Bone marrow (tissue), 2 donors: ENCODE results near the gene LDLRAP1.
"Not testable (repeated sequence)": the region's sequence is repeated elsewhere in the genome, so short reads cannot be mapped to it uniquely, and the experiment has no call there.

Experiments
- DNase-seq, 2 donors: peaks; one replicate each; lab custom pipeline; 2025; lab: John Stamatoyannopoulos, UW

The LDLRAP1 gene

DNA sequence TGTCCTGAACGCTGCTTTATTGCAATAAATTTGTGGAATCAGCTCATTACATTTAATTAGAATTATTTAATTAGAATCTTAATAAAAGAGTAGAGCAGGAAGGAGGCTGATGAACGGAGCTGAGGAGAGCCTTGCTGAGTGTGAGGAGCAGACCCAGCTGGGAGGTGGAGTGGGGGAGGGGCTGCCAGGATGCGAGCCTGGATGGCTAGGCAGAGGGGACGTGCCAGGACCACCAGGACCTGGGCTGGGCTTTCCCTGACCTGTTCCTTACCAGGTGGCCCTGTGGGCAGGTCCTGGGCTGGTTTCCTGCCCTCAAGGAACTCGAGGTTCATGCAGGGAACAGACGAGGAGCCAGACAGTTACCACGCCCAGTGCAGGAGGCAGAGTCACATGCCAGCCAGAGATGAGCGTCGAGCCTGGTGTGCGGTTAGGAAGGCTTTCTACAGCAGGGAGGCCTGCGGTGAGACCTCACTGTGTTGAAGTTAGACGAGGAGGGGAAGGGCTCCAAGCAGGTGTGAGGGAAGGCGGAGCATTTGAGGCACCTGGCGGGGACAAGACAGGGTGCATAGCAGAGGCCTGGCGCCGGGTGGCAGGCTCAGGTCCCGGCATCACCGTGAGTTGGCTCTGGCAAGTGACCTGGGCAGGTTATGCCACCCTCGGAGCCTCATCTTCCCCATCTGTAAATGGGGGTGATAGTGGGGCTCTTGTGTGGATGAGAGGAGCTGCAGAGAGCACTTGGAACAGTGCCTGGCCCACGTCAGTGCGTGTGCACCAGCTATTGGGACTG, 33.9 kb downstream of the LDLRAP1 start:
- DNase-seq = no peak

DNA sequence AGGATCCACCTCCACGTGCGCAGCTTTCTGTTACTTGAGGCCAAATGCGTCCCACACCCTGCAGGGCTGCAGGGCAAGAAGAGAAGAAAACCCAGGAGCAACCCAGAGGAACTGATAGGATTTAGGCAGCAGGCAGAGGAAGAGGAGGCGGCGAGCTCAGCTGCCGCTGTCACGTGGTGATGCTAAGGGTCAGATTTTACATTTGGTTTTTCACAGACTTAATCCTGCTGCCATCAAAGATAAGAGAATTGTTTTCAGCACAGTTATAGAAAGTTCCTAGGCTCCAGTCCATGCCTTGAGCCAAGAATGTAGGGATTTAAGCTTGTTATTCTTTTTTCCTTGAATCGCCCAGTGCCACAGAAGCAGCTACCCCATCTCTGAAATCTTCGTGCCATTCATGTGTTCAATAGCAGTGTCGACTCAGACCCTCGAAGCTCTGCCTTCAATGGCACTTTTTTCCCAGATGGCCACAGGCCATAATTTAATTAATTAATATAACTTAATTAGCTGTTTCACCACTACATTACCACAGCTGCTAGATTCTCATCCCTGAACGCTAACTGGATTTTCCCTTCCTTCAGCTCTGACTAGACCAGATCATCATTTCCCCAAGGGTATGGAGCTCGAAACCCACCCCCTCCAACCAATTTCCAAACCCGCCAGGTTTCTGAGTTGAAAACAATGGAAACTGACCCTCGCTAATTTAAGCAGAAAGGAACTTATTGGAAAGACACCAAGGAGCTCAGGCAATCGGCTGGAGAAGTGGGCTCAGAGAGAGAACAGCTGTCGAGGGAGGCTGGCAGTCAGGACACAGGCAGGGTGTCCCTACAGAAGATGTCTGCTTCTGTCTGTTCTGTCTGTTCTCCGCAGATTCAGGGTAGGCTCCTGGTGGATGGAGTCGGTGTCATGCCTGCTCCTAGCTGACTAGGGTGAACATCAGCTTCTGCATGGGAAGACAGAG, 36.2 kb downstream of the LDLRAP1 start:
- DNase-seq = no peak

DNA sequence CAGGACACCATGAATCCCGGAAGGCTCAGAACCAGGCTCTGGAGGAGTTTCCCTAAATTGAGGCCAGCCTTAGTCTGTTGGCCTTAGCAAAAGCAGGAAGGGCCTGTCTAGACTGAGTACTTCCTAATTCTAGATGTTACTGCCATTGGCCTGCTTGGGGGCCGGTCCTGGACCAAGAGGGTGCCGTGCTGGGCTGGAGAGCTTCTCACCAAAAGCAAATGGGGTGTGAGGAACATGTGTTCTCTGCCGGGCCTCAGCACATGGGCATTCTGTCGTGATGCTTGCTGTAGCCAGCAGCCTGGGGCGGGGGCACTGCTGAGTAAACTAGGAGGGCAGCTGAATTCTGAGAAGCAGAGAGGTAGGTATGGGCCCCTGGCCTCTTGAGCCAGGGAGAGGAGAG, 37.5 kb downstream of the LDLRAP1 start:
- DNase-seq = no peak

DNA sequence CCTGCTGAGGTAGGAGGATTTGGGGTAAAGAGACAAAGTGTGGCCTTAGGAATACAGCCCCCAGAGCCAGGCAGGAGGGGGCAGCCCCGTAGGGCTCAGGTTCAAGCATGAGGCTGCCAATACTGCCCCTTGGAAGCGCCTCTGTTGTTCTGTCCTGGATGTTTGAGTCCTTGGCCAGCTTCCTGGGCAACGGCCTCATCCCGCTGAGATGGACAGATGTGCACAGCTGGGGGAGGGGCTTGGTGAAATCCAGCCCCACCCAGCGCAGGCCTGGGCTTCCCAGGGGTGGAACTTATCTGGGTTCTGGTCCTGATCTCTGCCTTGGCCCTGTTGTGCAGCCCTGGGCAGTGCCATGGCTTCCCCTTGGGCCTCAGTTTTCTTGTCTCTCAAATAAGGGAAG, 38.4 kb downstream of the LDLRAP1 start:
- no peak for DNase-seq

DNA sequence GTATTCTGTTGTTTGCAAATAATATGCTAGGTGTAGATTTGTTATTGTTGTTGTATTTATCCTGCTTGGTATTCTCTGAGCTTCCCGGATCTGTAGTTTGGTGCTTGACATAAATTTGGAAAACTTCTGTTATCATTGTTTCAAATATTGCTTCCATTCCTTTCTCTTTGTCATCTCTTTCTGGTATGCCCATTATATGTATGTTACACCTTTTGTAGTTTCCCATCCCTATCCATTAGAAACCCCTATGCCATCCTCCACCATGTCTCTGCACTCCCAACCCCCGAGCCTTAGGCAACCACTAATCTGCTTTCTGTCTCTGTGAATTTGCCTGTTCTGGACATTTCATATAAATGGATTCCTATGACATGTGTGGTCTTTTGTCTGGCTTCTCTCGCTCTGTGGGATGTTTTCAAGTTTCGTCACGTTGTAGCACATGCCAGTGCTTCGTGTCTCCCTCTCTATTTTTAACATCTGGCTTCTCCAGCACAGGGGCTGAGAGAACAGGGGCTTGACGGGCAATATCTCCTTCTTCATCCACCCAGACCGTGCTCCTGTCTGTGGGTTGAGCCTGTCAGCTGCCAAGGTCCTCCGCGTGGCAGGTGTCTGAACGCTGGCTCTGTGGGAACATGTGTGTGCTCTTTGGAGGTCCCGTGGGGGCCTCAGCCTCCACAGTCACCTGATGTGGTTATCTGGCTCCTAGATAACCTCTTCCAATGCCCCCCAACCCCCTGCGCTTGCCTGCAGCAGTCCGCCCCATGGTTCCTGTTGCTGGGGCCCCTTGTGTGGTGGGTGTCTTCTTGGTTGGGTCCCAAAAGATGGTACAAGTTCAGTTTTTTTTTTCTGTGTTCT, 40.3 kb downstream of the LDLRAP1 start:
- DNase-seq = no peak

DNA sequence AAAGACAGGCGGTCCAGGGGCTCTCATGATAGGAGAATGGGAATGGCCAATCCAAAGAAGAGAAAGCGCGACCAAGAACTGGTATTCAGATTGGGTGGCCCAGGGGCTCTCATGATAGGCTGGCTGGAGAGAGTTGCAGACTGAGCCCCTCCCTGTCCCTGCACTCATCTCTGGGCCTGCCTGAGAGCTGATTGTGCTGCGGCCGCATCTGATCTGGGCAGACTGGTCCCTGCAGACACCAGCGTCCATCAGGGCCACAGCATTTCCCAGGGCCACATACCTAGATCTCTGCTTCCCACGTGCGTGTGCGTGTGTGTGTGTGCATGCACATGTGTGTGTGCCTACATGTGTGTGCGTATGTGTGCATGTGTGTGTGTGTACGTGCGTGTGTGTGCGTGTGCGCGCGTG, 42.8 kb downstream of the LDLRAP1 start:
- no peak for DNase-seq

DNA sequence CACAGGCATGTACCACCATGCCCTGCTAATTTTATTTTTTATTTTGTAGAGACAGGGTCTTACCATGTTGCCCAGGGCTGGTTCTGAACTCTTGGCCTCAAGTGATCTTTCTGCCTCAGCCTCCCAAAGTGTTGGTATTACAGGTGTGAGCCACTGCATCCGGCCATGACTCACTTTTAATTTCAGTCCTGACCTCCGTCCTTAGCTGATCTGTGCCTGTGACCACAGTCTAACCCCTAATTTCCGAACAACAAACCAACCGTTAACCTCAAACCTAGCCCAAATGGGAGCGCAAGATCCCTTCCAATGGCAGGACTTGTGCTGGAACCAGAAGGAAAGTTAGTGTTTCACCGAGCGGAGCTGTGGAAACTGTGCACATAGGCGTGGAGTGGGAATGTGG, 43.9 kb downstream of the LDLRAP1 start:
- DNase-seq = no peak

DNA sequence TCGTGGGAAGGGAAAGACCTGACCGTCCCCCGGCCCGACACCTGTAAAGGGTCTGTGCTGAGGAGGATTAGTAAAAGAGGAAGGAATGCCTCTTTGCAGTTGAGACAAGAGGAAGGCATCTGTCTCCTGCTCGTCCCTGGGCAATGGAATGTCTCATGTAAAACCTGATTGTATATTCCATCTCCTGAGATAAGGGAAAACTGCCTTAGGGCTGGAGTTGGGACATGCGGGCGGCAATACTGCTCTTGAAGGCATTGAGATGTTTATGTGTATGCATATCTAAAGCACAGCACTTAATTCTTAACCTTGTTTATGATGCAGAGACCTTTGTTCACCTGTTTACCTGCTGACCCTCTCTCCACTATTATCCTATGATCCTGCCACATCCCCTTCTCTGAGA, 44.8 kb downstream of the LDLRAP1 start:
- DNase-seq = not testable (repeated sequence)

DNA sequence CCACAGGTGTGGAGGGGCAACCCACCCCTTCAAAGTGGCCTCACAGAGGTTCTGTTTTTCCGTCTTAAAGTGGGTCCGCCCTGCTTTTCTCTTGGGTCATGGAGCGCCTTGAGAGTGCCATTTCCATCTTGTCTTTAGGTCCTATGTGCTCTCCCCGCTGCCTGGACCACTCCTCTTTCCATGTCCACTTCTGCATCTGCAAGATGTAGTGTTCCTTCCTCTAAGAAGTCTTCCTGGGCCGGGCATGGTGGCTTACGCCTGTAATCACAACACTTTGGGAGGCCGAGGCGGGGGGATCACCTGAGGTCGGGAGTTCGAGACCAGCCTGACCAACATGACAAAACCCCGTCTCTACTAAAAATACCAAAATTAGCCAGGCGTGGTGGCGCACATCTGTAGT, 45.4 kb downstream of the LDLRAP1 start:
- not testable (repeated sequence) for DNase-seq

DNA sequence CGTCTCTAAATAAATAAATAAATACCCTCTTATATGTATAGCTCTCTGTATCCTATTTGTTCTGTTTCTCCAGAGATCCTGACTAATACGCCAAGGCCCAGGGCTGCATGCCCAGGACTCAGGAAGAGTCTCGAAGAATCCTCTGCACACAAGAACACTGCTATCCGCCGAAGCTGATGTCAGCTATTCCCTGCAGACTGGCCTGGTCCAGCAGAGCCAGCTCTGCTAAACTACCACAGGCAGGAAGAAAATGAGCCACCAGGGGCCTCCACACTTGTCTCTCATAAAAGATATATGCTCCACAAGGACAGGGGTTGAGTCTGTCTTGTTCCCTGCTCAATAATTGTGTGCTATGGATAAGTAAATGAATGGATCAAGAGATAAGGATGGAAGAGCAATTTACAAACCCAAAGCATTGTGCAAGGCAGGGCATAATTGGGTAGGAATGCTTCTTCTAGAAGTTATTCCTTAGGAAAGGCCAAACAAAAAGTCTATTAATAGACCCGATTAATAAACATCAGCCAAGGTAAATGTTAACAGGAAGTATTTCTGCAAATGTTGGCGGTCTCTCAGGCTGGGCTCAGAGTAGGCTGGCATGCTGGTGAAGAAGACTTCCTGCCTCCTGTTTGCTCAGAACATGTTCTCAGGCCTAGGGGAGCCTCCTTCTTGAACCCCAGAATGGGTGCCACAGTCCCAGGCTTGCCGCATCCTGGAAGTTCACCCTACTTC, 46.9 kb downstream of the LDLRAP1 start:
- DNase-seq = no peak

DNA sequence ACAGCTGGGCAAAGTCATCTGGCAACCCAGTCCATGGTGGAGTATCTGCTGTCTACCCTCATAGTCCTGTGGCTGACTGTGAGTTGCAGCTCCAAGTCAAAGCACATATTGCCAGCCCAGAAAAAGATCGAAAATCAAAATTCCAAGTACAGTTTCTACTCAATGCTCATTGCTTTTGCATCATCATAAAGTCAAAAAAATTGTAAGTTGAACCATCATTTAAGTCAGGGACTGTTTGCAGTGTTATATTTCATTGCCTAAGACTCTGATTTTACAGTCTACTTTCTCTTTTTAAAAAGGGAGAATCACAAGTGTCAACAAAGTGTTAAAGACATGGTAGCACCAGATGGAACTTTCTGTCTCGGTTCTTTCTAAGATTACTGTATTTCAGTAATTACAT, 50.5 kb downstream of the LDLRAP1 start:
- no peak for DNase-seq

DNA sequence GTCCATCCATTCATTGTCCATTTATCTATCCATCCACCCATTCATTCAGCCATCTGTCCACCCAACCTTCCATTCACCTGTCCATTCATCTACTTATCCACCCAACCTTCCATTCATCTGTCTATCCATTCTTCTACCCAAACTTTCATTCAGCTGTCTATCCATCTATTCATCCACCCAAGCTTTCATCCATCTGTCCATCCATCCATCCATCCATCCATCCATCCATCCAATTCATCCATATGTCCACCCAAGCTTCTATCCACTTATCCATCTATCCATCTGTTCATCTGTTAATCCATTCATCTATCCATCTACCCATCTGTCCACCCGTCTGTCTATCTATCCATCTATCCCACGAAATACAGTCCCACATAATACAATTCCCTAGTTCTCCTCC, 51.6 kb downstream of the LDLRAP1 start:
- no peak for DNase-seq

DNA sequence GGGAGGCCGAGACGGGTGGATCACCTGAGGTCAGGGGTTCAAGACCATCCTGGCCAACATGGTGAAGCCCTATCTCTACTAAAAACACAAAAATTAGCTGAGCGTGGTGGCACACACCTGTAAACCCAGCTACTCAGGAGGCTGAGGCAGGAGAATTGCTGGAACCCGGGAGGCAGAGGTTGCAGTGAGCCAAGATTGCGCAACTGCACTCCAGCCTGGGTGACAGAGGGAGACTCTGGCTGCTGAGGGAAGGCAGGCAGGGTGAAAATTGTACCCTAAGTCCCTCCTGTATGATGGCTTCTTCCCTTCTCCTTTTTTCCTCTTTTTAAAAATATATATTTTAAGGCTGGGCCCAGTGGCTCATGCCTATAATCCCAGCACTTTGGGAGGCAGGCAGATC, 53.2 kb downstream of the LDLRAP1 start:
- DNase-seq = not testable (repeated sequence)

DNA sequence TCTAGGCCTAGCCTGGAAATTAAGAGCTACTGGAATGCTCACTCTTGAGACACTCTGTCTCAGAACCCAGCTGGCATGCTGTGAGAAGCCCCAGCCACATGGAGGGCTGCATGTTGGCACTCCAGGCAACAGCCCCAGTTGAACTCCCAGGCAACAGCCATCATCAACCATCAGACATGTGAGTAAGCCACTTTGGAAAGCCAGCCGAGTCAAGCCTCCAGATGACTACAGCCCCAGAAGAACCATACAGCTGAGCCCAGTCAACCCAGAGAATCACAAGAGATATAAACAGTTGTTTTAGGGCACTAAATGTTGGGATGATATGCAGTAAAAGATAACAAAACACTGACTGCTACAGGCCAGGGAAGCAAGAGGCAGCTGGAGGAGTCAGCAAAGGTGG, 55.5 kb downstream of the LDLRAP1 start:
- no peak for DNase-seq

DNA sequence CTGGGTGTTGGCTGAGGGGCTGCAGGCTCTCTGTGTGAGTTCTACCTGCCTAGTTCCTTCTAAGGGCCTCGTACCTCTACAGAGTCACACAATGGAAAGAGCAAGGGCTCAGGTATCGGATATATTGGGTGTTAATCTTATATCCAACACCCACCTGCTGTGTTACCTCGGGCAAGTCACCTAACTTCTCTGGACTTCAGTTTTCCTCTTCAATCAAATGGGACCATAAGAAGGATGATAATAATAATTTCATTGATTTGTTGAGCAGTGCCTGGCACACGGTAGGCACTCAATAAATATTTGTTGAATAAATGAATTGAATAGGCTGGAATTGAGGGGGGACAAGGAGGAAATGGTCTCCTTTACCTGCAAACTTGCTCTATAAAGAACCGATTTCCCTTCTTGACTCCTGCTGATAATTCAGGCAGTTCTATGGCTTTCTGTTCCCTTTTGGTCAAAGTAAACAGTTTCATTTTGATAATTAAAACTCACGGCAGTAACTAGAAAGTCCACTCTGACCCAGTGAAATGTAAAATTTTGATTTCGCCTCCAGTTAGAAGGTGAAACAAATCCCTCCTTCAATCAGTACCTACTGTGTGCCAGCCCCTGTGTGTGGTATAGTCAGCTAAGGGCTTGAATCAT, 56.7 kb downstream of the LDLRAP1 start:
- no peak for DNase-seq

DNA sequence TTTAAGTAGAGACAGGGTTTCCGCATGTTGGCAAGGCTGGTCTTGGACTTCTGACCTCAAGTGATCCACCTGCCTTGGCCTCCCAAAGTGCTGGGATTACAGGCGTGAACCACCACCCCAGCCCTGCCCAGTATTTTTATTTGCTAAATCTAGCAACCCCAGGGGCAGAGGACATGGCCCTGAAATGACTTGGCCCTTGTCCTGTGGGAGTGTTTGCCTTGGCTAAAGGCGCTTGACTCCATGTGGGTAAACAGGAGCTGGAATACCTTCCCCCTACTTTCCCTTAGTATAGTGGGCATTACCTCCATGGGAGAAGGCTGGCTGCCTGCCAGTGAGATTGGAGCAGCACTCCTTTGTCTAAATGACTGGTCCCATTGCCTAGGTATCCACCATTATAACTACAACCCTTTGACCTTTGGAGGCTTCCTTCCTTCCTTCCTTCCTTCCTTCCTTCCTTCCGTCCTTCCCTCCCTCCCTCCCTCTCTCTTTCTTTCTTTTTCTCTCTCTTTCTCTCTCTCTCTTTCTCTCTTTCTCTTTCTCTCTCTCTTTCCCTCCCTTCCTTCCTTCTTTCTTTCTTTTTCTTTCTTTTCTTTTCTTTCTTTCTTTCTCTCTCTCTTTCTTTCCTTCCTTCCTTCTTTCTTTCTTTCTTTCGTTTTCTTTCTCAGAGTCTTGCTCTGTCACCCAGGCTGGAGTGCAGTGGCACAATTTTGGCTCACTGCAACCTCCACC, 57.7 kb downstream of the LDLRAP1 start:
- not testable (repeated sequence) for DNase-seq

DNA sequence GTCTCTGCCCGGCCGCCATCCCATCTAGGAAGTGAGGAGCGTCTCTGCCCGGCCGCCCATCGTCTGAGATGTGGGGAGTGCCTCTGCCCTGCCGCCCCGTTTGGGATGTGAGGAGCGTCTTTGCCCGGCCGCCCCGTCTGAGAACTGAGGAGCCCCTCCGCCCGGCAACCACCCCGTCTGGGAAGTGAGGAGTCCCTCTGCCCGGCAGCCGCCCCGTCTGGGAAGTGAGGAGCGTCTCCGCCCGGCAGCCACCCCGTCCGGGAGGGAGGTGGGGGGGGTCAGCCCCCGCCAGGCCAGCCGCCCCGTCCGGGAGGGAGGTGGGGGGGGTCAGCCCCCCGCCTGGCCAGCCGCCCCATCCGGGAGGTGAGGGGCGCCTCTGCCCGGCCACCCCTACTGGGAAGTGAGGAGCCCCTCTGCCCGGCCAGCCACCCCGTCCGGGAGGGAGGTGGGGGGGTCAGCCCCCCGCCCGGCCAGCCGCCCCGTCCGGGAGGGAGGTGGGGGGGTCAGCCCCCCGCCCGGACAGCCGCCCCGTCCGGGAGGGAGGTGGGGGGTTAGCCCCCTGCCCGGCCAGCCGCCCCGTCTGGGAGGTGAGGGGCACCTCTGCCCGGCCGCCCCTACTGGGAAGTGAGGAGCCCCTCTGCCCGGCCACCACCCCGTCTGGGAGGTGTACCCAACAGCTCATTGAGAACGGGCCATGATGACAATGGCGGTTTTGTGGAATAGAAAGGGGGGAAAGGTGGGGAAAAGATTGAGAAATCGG, 60.6 kb downstream of the LDLRAP1 start:
- not testable (repeated sequence) for DNase-seq

DNA sequence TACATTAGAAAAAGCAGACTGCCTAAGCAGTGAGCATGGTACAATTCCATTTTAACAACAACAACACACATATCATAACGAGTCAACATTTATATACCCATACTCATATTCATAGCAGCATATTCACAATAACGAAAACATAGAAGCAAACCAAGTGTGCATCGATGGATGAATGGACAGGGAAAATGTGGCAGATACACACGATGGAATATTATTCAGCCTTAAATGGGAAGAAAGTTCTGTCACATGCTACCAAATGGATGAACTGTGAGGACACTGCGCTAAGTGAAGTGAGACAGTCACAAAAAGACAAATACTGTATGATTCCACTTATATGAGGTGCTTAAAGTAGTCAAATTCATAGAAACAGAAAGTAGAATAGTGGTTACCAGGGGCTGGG, 63.7 kb downstream of the LDLRAP1 start:
- DNase-seq = no peak

DNA sequence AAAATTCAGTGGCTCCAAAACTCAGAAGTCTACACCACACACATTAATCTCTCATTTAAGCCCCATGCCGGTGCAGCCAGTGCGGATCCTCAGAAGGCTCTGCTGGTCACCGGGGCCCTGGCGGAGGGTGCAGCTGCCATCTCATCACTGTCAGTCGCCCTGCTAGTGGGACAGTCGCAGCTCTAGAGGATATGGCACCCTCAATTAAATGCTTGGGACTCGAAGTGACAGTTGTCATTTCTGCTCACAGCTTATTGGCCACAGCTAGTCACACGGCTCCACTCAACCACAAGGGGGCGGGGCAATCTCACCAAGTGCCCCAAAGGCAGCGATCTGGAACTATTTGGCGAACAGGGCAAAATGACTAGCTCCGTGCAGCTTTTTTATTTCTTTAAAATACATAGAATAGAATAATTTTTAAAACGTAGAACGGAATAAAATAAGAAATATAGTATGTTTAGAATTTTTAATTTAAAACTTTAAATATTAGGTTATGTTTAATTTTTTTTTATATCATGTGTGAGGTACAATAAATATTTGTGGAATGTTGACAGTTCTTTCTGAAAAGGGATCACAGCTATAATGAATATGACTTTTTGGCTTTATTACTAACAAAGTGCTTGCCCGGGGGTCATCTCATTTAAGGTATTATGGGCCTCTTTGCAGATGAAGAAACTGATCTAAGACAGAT, 65.2 kb downstream of the LDLRAP1 start:
- peak; percentile 34 to 69 for DNase-seq
